ENCODE measurements around the gene SLC25A22. TPM values are rescaled to one million over a fixed set of nuclear protein-coding genes. Genes with fewer than 3 reads are reported as not detected.

Gene SLC25A22
- total and polyA plus RNA-seq, 9 of the 15 experiments (the other 6 are each of a cell fraction or from before 2014, with no cell fraction given), result 0.41 to 55.4 (median 11.4) TPM

DNA sequence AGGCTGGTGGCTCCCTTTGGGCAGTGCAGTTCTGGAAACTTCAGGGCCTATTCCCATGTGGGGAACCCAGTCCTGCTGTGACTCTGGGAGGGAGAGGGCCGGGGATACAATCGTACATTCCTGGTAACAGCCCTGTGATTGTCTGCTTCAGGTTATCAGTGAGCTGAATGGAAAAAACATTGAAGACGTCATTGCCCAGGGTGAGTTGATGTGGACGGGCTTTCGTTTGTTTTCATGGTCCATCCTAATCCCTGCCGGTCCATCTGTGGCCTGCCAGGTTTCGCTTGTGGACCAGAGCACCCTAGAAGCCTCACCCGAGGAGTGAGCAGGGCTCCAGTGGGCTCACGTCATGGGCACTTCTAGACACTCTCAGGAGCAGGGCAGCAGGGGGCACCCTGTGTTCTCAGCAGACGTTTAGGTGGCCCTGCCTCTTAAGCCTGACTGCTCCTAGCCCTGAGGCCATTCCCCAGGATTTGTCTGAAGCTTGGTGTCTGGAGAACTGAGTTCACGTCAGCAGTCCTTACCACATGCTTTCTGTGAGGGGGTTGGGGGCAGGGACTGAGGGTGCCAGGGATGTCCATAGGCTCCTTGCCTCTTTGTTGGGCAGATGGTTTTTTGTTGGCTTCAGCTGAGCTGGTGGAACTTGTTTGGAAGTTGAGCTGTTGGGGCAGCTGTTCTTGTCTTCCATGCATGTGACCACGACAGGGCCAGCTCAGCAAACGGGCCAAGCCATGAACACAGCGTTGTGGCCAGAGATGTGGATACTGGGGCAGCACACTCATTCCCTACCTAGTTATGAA lies 13.6 kb upstream of the SLC25A22 start:
- ChIA-PET POLR2A (interaction anchor here (0.7 to 2.5 kb wide), 11 partner anchors 8 to 235 kb away, joined by 3 to 12 read pairs (median 3); partner anchors contain the start of gene PNPLA2), CTCF (ENCODE audit: low intra/inter-chr PET ratio) (interaction anchor here (0.6 kb wide), 1 partner anchor 162 kb away, joined by 6 read pairs; no protein-coding TSS in a partner anchor)
- Histone ChIP-seq H3K27me3 (ENCODE audit: control insufficient read depth in 2 of 2, insufficient read depth in 2 of 2, low read length in 2 of 2) (no peaks in the 10 kb centered on the region), H4K20me1 (replicated peaks; ENCODE audit: control insufficient read depth, insufficient read depth, low read length) (peaks cover 24% of the 10 kb centered on the region), H3K4me1 (replicated peaks in 1 of 2; ENCODE audit: control insufficient read depth in 2 of 2, insufficient read depth in 2 of 2, low read length in 2 of 2) (peaks cover 17 to 52% of the 10 kb centered on the region in 2 experiments; a peak in 4 of 5 replicates), H3K9me3 (replicated peaks; ENCODE audit: control insufficient read depth, insufficient read depth, low read depth, low read length) (no peaks in the 10 kb centered on the region), H3K4me2 (ENCODE audit: insufficient read depth, low read length) (peak overlapping the region; percentile 100), H3K9ac (ENCODE audit: insufficient read depth in 1 of 2, low read depth in 2 of 2, low read length in 2 of 2) (peak overlapping the region; percentile 94 to 98), H3K79me2 (ENCODE audit: control insufficient read depth, insufficient read depth, low read length) (peaks cover 62% of the 10 kb centered on the region), H3K9me1 (ENCODE audit: control insufficient read depth, insufficient read depth, low read length) (peaks cover 3% of the 10 kb centered on the region), H2AFZ (ENCODE audit: low read depth, low read length) (no peak overlapping the region), H3K27ac (ENCODE audit: extremely low read depth, low read depth, low read length) (peak overlapping the region; percentile 98), H3K4me3 (peak overlapping the region; percentile 99), H3K36me3 (ENCODE audit: control insufficient read depth, insufficient read depth, low read length) (peaks cover 48% of the 10 kb centered on the region)
- in situ Hi-C loops (cut with MboI) (no loop called here), intact Hi-C loops (cut with micrococcal nuclease) (no loop called here)
- no peak for FAIRE-seq
- no peak for ATAC-seq
- 36% methylated on average over 14 of the region's 14 CpGs for WGBS (ENCODE audit: insufficient coverage, low coverage, missing lambda C conversion rate)
- BruUV-seq (replicated peaks), result no TSS peak
- DNase-seq (ENCODE audit: extremely low read depth in 1 of 4, low spot score in 3 of 4), result peak in 2 of 4 experiments; percentile 22 to 28
- TF ChIP-seq, protein P1, sequence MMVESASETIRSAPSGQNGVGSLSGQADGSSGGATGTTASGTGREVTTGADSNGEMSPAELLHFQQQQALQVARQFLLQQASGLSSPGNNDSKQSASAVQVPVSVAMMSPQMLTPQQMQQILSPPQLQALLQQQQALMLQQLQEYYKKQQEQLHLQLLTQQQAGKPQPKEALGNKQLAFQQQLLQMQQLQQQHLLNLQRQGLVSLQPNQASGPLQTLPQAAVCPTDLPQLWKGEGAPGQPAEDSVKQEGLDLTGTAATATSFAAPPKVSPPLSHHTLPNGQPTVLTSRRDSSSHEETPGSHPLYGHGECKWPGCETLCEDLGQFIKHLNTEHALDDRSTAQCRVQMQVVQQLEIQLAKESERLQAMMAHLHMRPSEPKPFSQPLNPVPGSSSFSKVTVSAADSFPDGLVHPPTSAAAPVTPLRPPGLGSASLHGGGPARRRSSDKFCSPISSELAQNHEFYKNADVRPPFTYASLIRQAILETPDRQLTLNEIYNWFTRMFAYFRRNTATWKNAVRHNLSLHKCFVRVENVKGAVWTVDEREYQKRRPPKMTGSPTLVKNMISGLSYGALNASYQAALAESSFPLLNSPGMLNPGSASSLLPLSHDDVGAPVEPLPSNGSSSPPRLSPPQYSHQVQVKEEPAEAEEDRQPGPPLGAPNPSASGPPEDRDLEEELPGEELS (CRISPR knock-in tag; IDR thresholded peaks at IDR 0.05; ENCODE audit: borderline replicate concordance), result 0 out of 2 replicates have a peak, but pooled peaks have one; percentile 63
- TF ChIP-seq KDM5B (IDR thresholded peaks at IDR 0.05; ENCODE audit: insufficient replicate concordance, low read depth, low read length) (peak; percentile 22), RAD21 (CRISPR knock-in tag; conservative IDR thresholded peaks at IDR 0.05 in 1 of 2, IDR thresholded peaks at IDR 0.05 in 1 of 2) (peak in 1 of 2 experiments; percentile 9; a peak in 1 of 4 replicates), POLR2A (conservative IDR thresholded peaks at IDR 0.05) (peak; percentile 14; the same call in 1 of the 2 replicates), POLR2G (IDR thresholded peaks at IDR 0.05; ENCODE audit: low read depth, low read length) (peak; percentile 45), ZFX (CRISPR knock-in tag; IDR thresholded peaks at IDR 0.05) (no peak), RBFOX2 (IDR thresholded peaks at IDR 0.05; ENCODE audit: low read depth, low read length) (peak; percentile 74), PML (IDR thresholded peaks at IDR 0.05; ENCODE audit: low read length) (0 out of 2 replicates have a peak, but pooled peaks have one; percentile 18), CREM (IDR thresholded peaks at IDR 0.05; ENCODE audit: low read depth) (peak; percentile 6; the same call in 1 of the 2 replicates), SIRT6 (IDR thresholded peaks at IDR 0.05; ENCODE audit: low read depth, low read length) (peak; percentile 51)
- TF ChIP-seq, protein P2, sequence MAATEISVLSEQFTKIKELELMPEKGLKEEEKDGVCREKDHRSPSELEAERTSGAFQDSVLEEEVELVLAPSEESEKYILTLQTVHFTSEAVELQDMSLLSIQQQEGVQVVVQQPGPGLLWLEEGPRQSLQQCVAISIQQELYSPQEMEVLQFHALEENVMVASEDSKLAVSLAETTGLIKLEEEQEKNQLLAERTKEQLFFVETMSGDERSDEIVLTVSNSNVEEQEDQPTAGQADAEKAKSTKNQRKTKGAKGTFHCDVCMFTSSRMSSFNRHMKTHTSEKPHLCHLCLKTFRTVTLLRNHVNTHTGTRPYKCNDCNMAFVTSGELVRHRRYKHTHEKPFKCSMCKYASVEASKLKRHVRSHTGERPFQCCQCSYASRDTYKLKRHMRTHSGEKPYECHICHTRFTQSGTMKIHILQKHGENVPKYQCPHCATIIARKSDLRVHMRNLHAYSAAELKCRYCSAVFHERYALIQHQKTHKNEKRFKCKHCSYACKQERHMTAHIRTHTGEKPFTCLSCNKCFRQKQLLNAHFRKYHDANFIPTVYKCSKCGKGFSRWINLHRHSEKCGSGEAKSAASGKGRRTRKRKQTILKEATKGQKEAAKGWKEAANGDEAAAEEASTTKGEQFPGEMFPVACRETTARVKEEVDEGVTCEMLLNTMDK (IDR thresholded peaks at IDR 0.05; ENCODE audit: borderline replicate concordance, insufficient read depth, low read depth, low read length, poor library complexity, severe bottlenecking), result peak; percentile 19
- TF ChIP-seq, protein P3, sequence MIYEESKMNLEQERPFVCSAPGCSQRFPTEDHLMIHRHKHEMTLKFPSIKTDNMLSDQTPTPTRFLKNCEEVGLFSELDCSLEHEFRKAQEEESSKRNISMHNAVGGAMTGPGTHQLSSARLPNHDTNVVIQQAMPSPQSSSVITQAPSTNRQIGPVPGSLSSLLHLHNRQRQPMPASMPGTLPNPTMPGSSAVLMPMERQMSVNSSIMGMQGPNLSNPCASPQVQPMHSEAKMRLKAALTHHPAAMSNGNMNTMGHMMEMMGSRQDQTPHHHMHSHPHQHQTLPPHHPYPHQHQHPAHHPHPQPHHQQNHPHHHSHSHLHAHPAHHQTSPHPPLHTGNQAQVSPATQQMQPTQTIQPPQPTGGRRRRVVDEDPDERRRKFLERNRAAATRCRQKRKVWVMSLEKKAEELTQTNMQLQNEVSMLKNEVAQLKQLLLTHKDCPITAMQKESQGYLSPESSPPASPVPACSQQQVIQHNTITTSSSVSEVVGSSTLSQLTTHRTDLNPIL (CRISPR knock-in tag; IDR thresholded peaks at IDR 0.05), result no peak
- TF ChIP-seq, protein P4, sequence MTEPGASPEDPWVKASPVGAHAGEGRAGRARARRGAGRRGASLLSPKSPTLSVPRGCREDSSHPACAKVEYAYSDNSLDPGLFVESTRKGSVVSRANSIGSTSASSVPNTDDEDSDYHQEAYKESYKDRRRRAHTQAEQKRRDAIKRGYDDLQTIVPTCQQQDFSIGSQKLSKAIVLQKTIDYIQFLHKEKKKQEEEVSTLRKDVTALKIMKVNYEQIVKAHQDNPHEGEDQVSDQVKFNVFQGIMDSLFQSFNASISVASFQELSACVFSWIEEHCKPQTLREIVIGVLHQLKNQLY (CRISPR knock-in tag; conservative IDR thresholded peaks at IDR 0.05), result no peak

Data from K562 (cell line).